T-helper 1 cell treated with Interleukin-12 subunit alpha and Interleukin-12 subunit beta and Interleukin-4 antibody, amounts not matched to agents 30 μg/mL and 1 μg/mL, for 36 hours (primary cell): ENCODE measurements around the gene FLNB.

ENCODE experiments used
- H3K27ac Mint-ChIP-seq: one replicate; pipeline ENCODE4 v1.8.0; 2021; ENCODE audit warnings: mild to moderate bottlenecking, mixed read lengths
- H3K27me3 Mint-ChIP-seq: one replicate; pipeline ENCODE4 v1.8.0; 2021; ENCODE audit warnings: low read depth, mixed read lengths
- H3K36me3 Mint-ChIP-seq: one replicate; pipeline ENCODE4 v1.8.0; 2021; ENCODE audit warnings: low read depth, mixed read lengths
- H3K4me1 Mint-ChIP-seq: one replicate; pipeline ENCODE4 v1.8.0; 2021; ENCODE audit warnings: low read depth, mixed read lengths
- H3K4me3 Mint-ChIP-seq: one replicate; pipeline ENCODE4 v1.8.0; 2021; ENCODE audit warnings: mild to moderate bottlenecking, moderate library complexity, mixed read lengths
- H3K9me3 Mint-ChIP-seq: one replicate; pipeline ENCODE4 v1.8.0; 2021; ENCODE audit warnings: mixed read lengths

FLNB gene

DNA sequence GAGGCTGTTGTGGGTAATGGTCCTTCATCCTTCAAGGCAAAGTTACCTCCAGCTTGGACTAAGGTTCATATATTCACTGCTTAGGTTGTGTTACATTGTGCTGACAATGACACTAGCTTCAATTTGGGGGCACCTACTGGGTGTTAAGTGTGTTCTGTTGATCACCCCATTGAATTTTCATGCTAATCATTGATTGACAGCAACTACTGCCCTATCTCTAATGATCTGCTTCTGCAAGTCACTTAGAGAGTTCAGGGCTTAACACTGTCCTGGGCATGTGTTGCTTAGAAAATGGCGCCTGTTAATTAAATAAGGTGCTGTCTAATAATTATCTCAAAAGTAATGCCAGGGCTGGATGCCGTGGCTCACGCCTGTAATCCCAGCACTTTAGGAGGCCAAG is 3.4 kb downstream of the FLNB start:
- no peak overlapping the region for H3K4me3 Mint-ChIP-seq

GRCh38 chr3:58012302-58012701 is 4.1 kb downstream of the FLNB start:
- Mint-ChIP-seq H3K27me3 (no peaks in the 10 kb centered on the region), H3K4me1 (peaks cover 41% of the 10 kb centered on the region), H3K4me3 (peak overlapping the region; percentile 8), H3K36me3 (no peaks in the 10 kb centered on the region), H3K27ac (peak overlapping the region; percentile 58), H3K9me3 (no peaks in the 10 kb centered on the region)

More for the DNA sequence above, 3.4 kb downstream of the FLNB start:
- Mint-ChIP-seq H3K36me3 (no peaks in the 10 kb centered on the region), H3K27ac (no peak overlapping the region), H3K27me3 (no peaks in the 10 kb centered on the region), H3K4me1 (peaks cover 37% of the 10 kb centered on the region), H3K9me3 (no peaks in the 10 kb centered on the region)

DNA sequence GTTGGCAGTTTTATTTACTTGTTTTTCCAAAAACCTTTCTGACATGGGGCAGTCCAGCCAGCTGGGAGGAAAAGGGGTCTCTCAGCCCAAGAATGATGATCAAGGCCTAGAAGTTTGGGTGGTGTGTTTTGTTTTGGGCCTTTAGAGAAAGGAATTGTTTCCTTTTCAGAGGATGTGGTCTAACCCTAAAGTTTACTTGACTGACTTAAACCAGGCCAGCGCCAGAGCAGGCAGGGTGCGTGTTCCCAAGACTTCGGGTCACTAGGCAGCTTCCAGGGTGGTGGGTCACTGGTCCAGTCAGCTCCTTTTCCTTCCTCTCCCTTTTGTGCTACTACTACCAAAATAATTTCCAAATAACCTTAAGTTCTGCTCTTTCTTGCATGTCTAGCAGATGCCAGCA is 4.9 kb downstream of the FLNB start:
- Mint-ChIP-seq H3K4me1 (peaks cover 45% of the 10 kb centered on the region), H3K4me3 (peak overlapping the region; percentile 11), H3K36me3 (peaks cover 3% of the 10 kb centered on the region), H3K27me3 (no peaks in the 10 kb centered on the region), H3K9me3 (no peaks in the 10 kb centered on the region), H3K27ac (peak overlapping the region; percentile 58)

GRCh38 chr3:58013973-58014649 is 5.9 kb downstream of the FLNB start:
- H3K27ac Mint-ChIP-seq: no peak overlapping the region
- peaks cover 3% of the 10 kb centered on the region for H3K36me3 Mint-ChIP-seq
- H3K27me3 Mint-ChIP-seq: no peaks in the 10 kb centered on the region
- H3K4me1 Mint-ChIP-seq: peaks cover 43% of the 10 kb centered on the region
- H3K4me3 Mint-ChIP-seq: no peak overlapping the region
- H3K9me3 Mint-ChIP-seq: no peaks in the 10 kb centered on the region

DNA sequence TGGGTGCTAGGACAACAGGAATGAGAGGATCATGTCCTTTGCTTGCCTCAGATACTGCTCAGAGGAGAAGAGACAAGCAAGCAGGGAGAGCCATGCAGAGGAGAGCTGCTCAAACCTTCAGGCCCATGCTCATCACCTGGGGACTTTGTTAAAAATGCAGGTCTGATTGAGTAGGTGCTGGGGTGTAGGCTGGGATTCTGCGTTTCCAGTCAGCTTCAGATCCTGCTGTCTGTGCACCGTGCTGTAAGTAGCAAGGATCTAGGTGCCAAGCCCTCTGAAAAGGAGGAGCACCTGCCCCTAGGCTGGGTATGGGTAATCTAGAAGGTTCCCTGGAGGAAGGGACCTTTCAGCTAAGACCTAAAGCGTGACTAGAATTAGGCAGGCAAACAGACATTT is 7.3 kb downstream of the FLNB start:
- Mint-ChIP-seq H3K4me1 (peaks cover 40% of the 10 kb centered on the region), H3K27ac (no peak overlapping the region), H3K4me3 (no peak overlapping the region), H3K36me3 (peaks cover 3% of the 10 kb centered on the region), H3K9me3 (no peaks in the 10 kb centered on the region), H3K27me3 (no peaks in the 10 kb centered on the region)

- Mint-ChIP-seq H3K4me1 (peaks cover 36% of the 10 kb centered on the region), H3K36me3 (peaks cover 3% of the 10 kb centered on the region), H3K27me3 (no peaks in the 10 kb centered on the region), H3K27ac (no peak overlapping the region), H3K4me3 (no peak overlapping the region), H3K9me3 (no peaks in the 10 kb centered on the region)
Observed at GRCh38 chr3:58016710-58017109, 8.5 kb downstream of the FLNB start.

- no peaks in the 10 kb centered on the region for H3K27me3 Mint-ChIP-seq
- H3K36me3 Mint-ChIP-seq: peaks cover 3% of the 10 kb centered on the region
- peaks cover 34% of the 10 kb centered on the region for H3K4me1 Mint-ChIP-seq
- H3K27ac Mint-ChIP-seq: peak overlapping the region; percentile 53
- no peaks in the 10 kb centered on the region for H3K9me3 Mint-ChIP-seq
- no peak overlapping the region for H3K4me3 Mint-ChIP-seq
Observed at GRCh38 chr3:58018892-58019742, 10.9 kb downstream of the FLNB start.

DNA sequence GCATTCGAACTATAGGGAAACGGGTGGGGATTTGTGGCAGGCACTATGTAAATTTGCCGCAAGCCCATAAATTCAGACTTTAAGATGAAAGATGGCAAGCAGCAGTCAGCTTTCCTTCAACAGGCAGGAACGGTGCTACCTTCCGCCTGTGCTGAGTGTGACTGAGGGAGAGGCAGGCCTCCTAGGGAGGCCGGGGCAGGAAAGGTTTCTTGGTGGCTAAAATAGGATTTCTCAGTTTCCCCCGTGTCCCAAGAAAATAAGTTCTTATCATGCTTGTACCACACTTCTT is 12.5 kb downstream of the FLNB start:
- peaks cover 5% of the 10 kb centered on the region for H3K36me3 Mint-ChIP-seq
- H3K27me3 Mint-ChIP-seq: no peaks in the 10 kb centered on the region
- no peaks in the 10 kb centered on the region for H3K9me3 Mint-ChIP-seq
- H3K27ac Mint-ChIP-seq: no peak overlapping the region
- peaks cover 34% of the 10 kb centered on the region for H3K4me1 Mint-ChIP-seq
- H3K4me3 Mint-ChIP-seq: no peak overlapping the region

DNA sequence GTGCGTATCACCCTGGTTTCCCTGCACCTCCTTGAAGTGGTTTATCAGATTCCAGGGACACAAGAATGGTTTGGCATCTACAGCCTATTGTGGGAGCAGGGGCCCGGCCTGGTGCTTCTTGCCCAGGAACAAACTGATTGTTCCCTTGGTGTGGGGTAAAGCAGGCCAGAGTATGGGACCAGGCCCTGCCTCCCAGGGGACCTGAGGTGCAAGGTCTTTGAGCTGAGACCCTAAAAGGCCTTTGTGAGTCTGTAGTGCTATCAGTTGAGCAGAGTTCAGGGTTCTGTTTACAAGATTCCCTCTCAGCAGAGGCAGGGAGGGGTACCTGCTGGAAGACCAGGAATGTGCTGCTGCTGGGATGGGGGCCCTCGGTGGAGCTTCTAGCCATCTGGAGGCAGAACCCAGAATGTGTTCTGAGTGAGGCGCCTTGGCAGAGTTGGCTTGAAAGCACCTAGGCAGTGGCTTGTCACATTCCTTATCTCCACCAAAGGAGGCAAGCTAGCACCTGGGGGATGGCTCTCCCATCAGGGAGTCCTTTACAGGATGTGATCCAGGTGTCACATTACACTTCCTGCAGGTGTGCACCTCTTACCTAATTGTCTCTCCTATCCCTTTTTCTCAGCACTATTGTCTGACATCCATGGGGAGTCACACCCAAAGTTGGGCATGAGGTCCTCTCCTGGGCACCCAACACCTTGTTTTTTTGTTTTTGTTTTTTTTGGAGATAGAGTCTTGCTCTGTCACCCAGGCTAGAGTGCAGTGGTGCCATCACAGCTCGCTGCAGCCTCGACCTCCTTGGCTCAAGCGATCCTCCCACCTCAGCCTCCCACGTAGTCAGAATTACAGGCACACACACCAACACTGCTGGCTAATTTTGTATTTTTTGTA is 13.1 kb downstream of the FLNB start:
- no peaks in the 10 kb centered on the region for H3K27me3 Mint-ChIP-seq
- H3K9me3 Mint-ChIP-seq: no peaks in the 10 kb centered on the region
- H3K27ac Mint-ChIP-seq: no peak overlapping the region
- H3K4me1 Mint-ChIP-seq: peaks cover 35% of the 10 kb centered on the region
- no peak overlapping the region for H3K4me3 Mint-ChIP-seq
- peaks cover 5% of the 10 kb centered on the region for H3K36me3 Mint-ChIP-seq

DNA sequence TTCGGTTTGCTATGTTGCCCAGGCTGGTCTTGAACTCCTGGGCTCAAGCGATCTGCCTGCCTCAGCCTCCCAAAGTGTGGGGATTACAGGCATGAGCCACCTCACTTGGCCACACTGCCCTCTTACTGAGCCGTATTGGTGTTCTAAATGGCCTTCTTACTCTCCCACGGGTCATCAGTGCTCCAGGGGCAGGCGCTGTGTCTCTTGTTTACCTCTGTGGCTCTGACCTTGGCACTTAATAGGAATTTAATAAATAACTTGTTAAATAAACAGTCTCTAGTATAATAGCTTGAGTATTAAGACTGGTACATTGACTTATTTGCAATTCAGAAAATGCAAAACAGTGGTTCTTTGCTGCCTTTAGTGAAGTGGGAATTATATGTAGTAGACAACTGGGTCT is 13.7 kb downstream of the FLNB start:
- Mint-ChIP-seq H3K4me1 (peaks cover 32% of the 10 kb centered on the region), H3K9me3 (no peaks in the 10 kb centered on the region), H3K4me3 (no peak overlapping the region), H3K27me3 (no peaks in the 10 kb centered on the region), H3K36me3 (peaks cover 5% of the 10 kb centered on the region), H3K27ac (peak overlapping the region; percentile 29)

DNA sequence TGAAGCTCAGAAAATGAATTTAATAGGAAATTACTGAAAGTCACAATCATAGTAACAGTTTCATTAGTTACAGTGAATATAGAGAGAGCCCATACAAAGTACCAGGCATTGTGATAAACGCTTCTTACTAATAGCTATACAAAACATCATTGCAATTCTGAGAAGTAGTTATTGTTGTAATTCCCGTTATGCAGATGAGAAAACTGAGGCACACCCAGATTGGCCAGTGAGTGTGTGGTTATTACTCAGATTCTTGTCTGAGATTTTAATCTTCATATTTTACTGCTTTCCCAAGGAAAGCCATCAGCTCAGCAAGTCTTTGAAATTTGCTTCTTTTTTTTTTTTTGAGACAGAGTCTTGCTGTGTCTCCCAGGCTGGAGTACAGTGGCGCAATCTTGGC is 14.3 kb downstream of the FLNB start:
- peaks cover 34% of the 10 kb centered on the region for H3K4me1 Mint-ChIP-seq
- H3K36me3 Mint-ChIP-seq: peaks cover 5% of the 10 kb centered on the region
- H3K4me3 Mint-ChIP-seq: no peak overlapping the region
- H3K27ac Mint-ChIP-seq: no peak overlapping the region
- H3K27me3 Mint-ChIP-seq: no peaks in the 10 kb centered on the region
- no peaks in the 10 kb centered on the region for H3K9me3 Mint-ChIP-seq

DNA sequence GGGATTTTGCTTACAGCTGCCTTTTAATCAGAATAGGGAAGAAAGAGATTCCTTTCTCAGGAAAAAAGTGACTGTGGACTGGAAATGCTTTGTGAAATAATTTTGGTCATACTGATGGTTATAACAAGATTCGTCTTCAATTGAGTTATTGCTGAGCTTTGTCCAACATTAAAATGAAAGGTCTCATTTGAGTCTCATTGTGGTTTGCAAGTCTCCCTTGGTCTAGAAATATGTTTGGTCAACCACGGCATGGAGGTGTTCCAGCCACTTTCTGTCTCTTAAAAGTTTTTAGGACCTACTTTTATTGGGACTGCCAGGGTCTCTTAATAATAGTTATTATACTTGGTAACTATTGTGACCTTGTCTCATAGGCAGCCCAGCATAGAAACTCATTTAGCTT is 15.3 kb downstream of the FLNB start:
- Mint-ChIP-seq H3K36me3 (peaks cover 2% of the 10 kb centered on the region), H3K4me3 (no peak overlapping the region), H3K27me3 (no peaks in the 10 kb centered on the region), H3K4me1 (peaks cover 35% of the 10 kb centered on the region), H3K9me3 (no peaks in the 10 kb centered on the region), H3K27ac (no peak overlapping the region)

GRCh38 chr3:58025406-58025805 is 17.2 kb downstream of the FLNB start:
- no peaks in the 10 kb centered on the region for H3K27me3 Mint-ChIP-seq
- H3K27ac Mint-ChIP-seq: no peak overlapping the region
- H3K4me3 Mint-ChIP-seq: no peak overlapping the region
- no peaks in the 10 kb centered on the region for H3K9me3 Mint-ChIP-seq
- H3K4me1 Mint-ChIP-seq: peaks cover 35% of the 10 kb centered on the region
- H3K36me3 Mint-ChIP-seq: peaks cover 2% of the 10 kb centered on the region

GRCh38 chr3:58025837-58026569 is 17.8 kb downstream of the FLNB start:
- H3K27me3 Mint-ChIP-seq: no peaks in the 10 kb centered on the region
- no peak overlapping the region for H3K4me3 Mint-ChIP-seq
- H3K9me3 Mint-ChIP-seq: no peaks in the 10 kb centered on the region
- peaks cover 2% of the 10 kb centered on the region for H3K36me3 Mint-ChIP-seq
- H3K4me1 Mint-ChIP-seq: peaks cover 35% of the 10 kb centered on the region
- no peak overlapping the region for H3K27ac Mint-ChIP-seq
